Muscle layer of duodenum (tissue), 2 donors: Measurements from ENCODE around the gene IFI27L1.

Experiments used
- H3K27ac ChIP-seq: one replicate; pipeline ENCODE4 v1.7.0; 2013; ENCODE audit warnings: mild to moderate bottlenecking, low read length
- H3K27me3 ChIP-seq: one replicate; pipeline ENCODE4 v1.7.0; 2013; ENCODE audit warnings: low read depth, mild to moderate bottlenecking, control low read depth, low read length
- H3K36me3 ChIP-seq, 2 donors: one replicate each; pipeline ENCODE4 v1.7.0; 2013; ENCODE audit warnings: low read length in 2 of 2, control low read depth in 1 of 2, mild to moderate bottlenecking in 1 of 2; ENCODE audit not compliant: insufficient read depth in 2 of 2, control insufficient read depth in 1 of 2
- H3K4me1 ChIP-seq, 2 donors: one replicate each; pipeline ENCODE4 v1.7.0; 2013; ENCODE audit warnings: low read length in 2 of 2, mild to moderate bottlenecking in 2 of 2, control low read depth in 1 of 2, moderate library complexity in 1 of 2; ENCODE audit not compliant: insufficient read depth in 2 of 2, control insufficient read depth in 1 of 2
- H3K4me3 ChIP-seq, 2 donors: one replicate each; pipeline ENCODE4 v1.7.0; 2013; ENCODE audit warnings: low read length in 2 of 2, low read depth in 1 of 2, mild to moderate bottlenecking in 1 of 2
- H3K9me3 ChIP-seq, 2 donors: one replicate each; pipeline ENCODE4 v1.7.0; 2013; ENCODE audit warnings: low read length in 2 of 2, control low read depth in 1 of 2, mild to moderate bottlenecking in 1 of 2; ENCODE audit not compliant: control insufficient read depth in 1 of 2
- donor health status: healthy.

Gene IFI27L1

DNA sequence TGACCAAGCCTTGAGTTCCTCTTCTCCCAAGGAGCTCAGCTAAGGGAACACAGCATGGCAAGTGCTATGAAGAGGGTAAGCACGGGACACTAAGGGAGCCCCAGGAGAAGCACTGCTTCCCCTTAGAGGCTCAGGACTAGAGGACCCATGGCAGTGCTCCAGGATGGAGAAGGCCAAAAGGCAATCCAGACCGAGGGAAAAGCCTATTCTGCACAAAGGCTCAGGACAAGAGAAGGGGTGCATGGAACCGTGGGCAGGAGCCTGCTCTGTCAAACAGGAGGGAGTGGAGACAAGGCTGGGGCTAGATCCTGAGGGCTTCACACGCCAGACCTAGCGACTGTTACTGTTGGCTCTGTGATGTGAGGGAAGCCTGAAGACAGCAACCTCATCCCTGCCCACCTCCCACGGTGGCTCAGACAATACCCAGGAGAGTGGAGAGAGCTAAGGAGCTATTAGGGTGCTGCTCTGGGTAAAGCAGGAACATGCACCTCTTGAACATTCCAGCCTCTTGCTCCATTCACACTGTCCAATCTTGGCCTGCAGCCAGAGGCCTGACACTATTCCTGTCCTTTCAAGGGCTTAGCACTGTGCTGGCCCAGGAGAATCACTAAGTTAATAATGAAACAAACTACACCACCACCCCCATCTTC is 30.8 kb upstream of the IFI27L1 start:
- H3K36me3 ChIP-seq: peaks cover 83 to 85% of the 10 kb centered on the region in 2 donors
- peaks cover 3 to 34% of the 10 kb centered on the region in 2 donors for H3K4me1 ChIP-seq
- no peaks in the 10 kb centered on the region for H3K27me3 ChIP-seq
- H3K27ac ChIP-seq: no peak overlapping the region
- H3K4me3 ChIP-seq: no peak overlapping the region
- H3K9me3 ChIP-seq: no peaks in the 10 kb centered on the region

DNA sequence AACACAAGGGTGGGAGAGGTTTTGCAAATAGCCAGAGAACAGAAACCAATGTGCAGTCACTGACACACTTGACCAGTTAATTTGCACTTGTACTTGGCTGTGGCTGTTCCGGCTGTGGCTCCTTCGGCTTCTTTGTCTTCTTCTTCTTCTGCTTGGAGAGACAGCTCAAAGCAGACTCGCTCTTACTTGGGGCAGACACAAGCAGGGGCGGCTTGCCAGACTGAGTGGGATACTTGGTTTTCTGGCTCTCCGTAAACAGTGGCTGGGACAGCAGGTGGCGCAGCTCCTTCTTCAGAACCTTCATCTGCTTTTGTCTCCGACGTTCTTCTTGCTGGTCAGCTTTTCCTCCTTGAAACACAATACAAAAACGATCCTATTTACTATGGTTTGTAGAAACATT is 30.0 kb upstream of the IFI27L1 start:
- H3K27ac ChIP-seq: no peak overlapping the region
- no peaks in the 10 kb centered on the region for H3K9me3 ChIP-seq
- H3K4me3 ChIP-seq: no peak overlapping the region
- H3K4me1 ChIP-seq: peaks cover 3 to 34% of the 10 kb centered on the region in 2 donors
- H3K36me3 ChIP-seq: peaks cover 83 to 85% of the 10 kb centered on the region in 2 donors
- no peaks in the 10 kb centered on the region for H3K27me3 ChIP-seq

DNA sequence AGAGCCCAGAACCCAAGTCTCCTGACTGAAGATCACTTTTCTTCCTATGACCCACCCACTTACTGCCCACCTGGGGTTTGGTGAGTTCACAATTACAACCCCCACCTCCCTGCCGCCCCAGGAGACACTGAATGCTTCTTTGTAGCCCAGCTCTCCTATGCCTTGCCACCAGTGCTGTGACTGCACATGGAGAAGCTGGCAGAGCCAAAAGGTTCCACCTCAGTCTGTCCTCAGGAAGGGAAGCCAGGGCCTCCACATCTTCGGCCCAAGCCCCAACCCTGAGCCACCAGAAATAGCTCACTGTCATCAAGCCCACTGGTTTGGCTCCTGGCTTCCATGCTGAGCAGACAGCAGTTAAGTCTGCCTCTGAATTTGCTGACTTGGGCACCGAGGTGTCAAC is 29.3 kb upstream of the IFI27L1 start:
- Histone ChIP-seq H3K4me3 (no peak overlapping the region), H3K9me3 (no peaks in the 10 kb centered on the region), H3K4me1 (peaks cover 3 to 34% of the 10 kb centered on the region in 2 donors), H3K27ac (no peak overlapping the region), H3K27me3 (no peaks in the 10 kb centered on the region), H3K36me3 (peaks cover 84 to 86% of the 10 kb centered on the region in 2 donors)

DNA sequence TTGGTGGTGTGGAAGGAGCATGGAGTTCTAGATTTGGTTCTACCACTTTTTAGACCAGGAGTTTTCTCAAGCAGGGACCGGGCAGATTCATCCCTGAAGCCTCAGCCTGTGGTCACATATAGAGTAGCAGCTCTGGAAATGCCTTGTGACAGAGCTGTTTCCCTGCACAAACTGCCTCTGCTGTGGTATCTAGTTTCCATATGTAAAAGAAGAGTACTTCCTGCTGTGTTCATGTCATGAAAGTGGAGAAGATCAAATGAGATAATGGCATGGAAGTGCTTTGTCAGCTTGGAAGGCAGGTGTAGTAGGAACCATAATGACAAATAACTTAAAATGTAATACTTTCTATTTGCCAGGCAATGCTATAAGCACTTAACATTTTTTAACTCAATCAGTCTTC is 28.9 kb upstream of the IFI27L1 start:
- no peaks in the 10 kb centered on the region for H3K27me3 ChIP-seq
- no peaks in the 10 kb centered on the region for H3K9me3 ChIP-seq
- peaks cover 3 to 34% of the 10 kb centered on the region in 2 donors for H3K4me1 ChIP-seq
- no peak overlapping the region for H3K27ac ChIP-seq
- peaks cover 81 to 86% of the 10 kb centered on the region in 2 donors for H3K36me3 ChIP-seq
- no peak overlapping the region for H3K4me3 ChIP-seq

DNA sequence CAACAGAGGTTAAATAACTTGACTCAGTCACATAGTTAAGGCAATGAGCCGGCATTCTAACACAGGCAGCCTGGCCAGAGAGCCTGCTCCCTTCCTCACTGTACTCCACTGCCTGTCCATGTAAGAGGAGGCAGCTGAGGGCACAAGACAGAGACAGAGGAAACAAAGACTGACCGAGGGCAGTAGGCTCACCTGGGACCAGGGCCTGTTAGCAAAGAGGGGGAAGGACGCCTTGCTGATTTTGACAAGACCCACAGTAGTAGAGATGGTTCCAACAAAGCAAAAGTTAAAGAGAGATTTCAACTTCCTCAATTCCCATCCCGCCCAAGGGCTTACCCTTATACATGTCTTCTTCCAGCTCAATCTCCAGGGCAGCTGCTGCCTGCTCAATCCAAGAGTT is 28.4 kb upstream of the IFI27L1 start:
- Histone ChIP-seq H3K27me3 (no peaks in the 10 kb centered on the region), H3K4me1 (peaks cover 3 to 34% of the 10 kb centered on the region in 2 donors), H3K9me3 (no peaks in the 10 kb centered on the region), H3K27ac (no peak overlapping the region), H3K36me3 (peaks cover 77 to 86% of the 10 kb centered on the region in 2 donors), H3K4me3 (no peak overlapping the region)

DNA sequence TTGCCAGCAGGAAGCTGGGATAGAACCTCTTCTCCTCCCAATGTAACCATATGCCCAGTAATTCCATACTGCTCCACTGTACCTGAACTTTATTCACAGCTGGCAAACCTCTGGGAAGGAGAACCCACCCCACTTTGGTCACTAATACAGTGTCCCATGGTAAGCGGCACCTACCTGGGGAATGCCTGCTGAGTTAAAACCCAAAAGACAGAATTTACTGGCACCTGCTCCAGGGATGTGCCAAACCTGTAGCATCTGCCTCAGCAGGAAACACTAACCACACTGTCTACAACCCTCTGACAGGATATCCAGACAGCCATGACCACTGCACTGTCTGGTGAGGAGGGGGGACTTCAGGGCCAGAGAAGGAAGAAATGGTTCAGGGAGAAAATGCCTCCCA is 26.7 kb upstream of the IFI27L1 start:
- no peak overlapping the region for H3K27ac ChIP-seq
- no peaks in the 10 kb centered on the region for H3K9me3 ChIP-seq
- no peak overlapping the region for H3K4me3 ChIP-seq
- peaks cover 8 to 31% of the 10 kb centered on the region in 2 donors for H3K4me1 ChIP-seq
- peaks cover 81 to 84% of the 10 kb centered on the region in 2 donors for H3K36me3 ChIP-seq
- H3K27me3 ChIP-seq: no peaks in the 10 kb centered on the region

DNA sequence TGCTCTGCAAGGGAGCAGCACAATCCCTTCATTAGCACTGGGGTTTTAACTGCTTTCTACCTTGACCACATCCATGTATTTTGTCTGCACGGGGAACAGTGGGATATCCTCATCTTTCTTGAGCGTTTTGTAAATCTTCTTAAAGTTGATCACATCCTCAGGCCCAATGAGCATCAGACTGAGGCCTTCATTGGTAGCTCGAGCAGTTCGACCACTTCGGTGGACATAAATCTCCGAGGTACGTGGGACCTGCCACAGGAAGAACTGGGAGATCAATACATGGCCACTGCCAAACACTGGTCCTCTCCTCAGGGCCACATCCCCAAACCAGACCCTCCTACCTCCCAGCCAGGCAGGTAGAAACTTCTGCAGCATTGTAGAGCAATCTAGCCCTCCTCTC is 26.2 kb upstream of the IFI27L1 start:
- Histone ChIP-seq H3K4me1 (peaks cover 8 to 30% of the 10 kb centered on the region in 2 donors), H3K4me3 (no peak overlapping the region), H3K9me3 (no peaks in the 10 kb centered on the region), H3K27ac (no peak overlapping the region), H3K36me3 (peaks cover 83 to 84% of the 10 kb centered on the region in 2 donors), H3K27me3 (no peaks in the 10 kb centered on the region)

DNA sequence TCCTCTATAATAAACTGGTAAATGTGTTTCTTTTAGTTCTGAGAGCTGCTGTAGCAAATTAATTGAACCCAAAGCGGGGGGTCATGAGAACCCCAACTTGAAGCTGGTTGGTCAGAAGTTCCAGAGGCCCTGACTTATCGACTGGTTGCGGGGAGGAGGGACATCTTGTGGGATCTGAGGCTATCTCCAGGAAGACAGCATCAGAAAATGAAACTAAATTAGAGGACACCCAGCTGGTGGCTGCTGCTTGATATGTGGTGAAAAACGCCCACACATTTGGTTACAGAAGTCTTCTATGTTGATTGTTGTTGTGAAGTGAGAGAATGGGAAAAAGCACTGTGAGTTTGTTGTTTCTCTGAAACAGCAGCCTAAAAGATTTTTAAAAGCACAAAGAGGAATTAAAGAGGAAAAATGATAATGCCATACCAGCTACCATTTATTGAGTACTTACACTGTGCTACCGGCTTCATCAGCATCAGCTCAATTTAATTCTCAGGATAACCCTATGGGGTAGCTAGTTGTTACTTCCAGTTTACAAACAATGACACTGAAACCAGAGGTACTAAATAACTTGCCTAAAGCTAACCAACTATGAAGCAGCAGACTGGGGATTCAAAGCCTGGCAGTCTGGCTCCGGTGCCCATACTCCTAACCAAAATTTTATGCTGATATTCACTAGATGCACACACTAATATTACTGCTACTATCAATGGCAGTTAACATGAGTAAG is 24.4 kb upstream of the IFI27L1 start:
- Histone ChIP-seq H3K4me1 (peaks cover 5 to 16% of the 10 kb centered on the region in 2 donors), H3K27ac (no peak overlapping the region), H3K9me3 (no peaks in the 10 kb centered on the region)

DNA sequence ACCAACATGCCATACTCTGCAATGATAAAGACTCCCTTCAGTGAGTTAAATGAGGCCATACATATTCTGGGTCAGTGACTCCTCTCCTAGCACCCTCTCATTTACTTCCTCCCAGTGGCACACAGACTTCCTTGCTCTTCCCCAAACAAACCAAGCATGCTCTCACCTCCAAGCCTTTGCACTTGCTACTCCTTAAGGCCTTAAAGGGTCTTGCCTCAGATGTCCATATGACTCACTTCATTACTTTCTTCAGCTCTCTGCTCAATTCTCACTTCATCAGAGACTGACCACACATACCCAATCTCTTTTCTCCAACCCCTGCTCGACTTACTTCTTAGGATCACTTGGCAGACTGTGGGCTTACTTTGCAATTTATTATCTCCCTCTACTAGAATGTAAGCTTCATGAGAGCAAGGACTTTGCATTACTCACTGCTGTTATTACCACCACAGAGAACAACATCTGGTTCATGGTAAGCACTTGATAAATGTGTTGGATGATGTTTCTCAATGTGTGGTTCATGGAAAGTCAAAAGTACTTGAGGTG is 22.9 kb upstream of the IFI27L1 start:
- H3K36me3 ChIP-seq: peaks cover 76 to 80% of the 10 kb centered on the region in 2 donors
- peaks cover 5 to 24% of the 10 kb centered on the region in 2 donors for H3K4me1 ChIP-seq
- no peaks in the 10 kb centered on the region for H3K27me3 ChIP-seq
- H3K4me3 ChIP-seq: no peak overlapping the region
- no peaks in the 10 kb centered on the region for H3K9me3 ChIP-seq
- no peak overlapping the region for H3K27ac ChIP-seq

More for the DNA sequence above, 24.4 kb upstream of the IFI27L1 start:
- no peak overlapping the region for H3K4me3 ChIP-seq
- peaks cover 83 to 89% of the 10 kb centered on the region in 2 donors for H3K36me3 ChIP-seq
- no peaks in the 10 kb centered on the region for H3K27me3 ChIP-seq

DNA sequence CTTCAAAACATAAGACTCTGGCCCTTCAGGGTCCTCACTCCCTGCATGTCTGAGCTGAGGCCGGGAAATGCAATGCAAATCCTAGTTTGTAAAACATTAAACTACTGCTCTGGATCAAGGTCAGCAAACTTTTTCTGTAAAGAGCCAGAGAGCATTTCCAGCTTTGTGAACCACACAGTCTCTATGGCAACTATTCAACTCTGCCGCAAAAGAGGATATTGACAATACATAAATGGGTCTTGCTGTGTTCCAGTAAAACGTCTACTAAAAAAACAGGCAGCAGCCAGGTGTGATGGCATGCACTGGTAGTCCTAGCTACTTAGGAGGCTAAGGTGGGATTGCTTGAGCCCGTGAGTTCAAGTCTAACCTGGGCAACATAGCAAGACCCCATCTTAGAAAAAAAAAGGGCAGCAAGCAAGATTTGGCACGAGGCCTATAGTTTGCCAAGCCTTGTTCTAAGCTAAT is 22.4 kb upstream of the IFI27L1 start:
- no peaks in the 10 kb centered on the region for H3K9me3 ChIP-seq
- H3K36me3 ChIP-seq: peaks cover 76 to 80% of the 10 kb centered on the region in 2 donors
- H3K4me3 ChIP-seq: no peak overlapping the region
- H3K27me3 ChIP-seq: no peaks in the 10 kb centered on the region
- H3K27ac ChIP-seq: no peak overlapping the region
- peaks cover 5 to 24% of the 10 kb centered on the region in 2 donors for H3K4me1 ChIP-seq

DNA sequence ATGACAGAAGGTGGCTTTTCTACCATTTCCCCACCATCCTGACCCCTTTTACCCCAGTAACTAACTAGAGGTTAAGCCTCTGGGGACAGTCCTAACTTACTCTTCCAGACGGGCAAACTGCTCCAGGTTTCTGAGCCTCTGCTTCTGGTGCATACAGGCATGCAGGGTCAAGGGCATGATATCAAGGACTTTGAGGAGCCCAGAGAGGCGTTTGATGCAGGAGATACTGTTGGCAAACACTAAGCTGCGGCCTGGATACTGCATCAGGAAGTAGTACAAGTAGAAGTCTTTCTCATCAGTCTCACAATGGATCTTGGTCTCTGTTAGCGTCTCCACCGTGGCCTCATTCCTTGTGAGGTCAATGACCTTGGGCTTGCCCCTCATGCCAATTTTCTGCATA is 21.1 kb upstream of the IFI27L1 start:
- H3K9me3 ChIP-seq: no peaks in the 10 kb centered on the region
- peaks cover 5 to 24% of the 10 kb centered on the region in 2 donors for H3K4me1 ChIP-seq
- H3K4me3 ChIP-seq: no peak overlapping the region
- no peak overlapping the region for H3K27ac ChIP-seq
- H3K36me3 ChIP-seq: peaks cover 64 to 68% of the 10 kb centered on the region in 2 donors
- no peaks in the 10 kb centered on the region for H3K27me3 ChIP-seq
